Breast epithelium (tissue), 3 donors: ENCODE measurements around the gene ALG8.

Experiments
- CTCF ChIP-seq, 3 donors: fragments of 450-650 bp; IDR thresholded peaks; one replicate each; pipeline ENCODE4 v1.5.1; 2016 to 2017; ENCODE audit warnings: antibody characterized with exemption in 3 of 3, mild to moderate bottlenecking in 3 of 3, moderate library complexity in 3 of 3
- POLR2A ChIP-seq: fragments of 450-650 bp; IDR thresholded peaks from one replicate; pipeline ENCODE4 v1.6.1; 2016; ENCODE audit warnings: antibody characterized with exemption, mild to moderate bottlenecking, moderate library complexity
- POLR2AphosphoS5 ChIP-seq, 3 donors: sonication (generic); formaldehyde crosslinking; IDR thresholded peaks; one replicate each; pipeline ENCODE4 v1.6.1; 2017; ENCODE audit warnings: antibody characterized with exemption in 3 of 3

GRCh38 chr11:78082146-78082545 is 57.3 kb downstream of the ALG8 start:
- no peak for TF ChIP-seq CTCF (IDR thresholded peaks at IDR 0.05)
- no peak for TF ChIP-seq POLR2AphosphoS5 (IDR thresholded peaks at IDR 0.05)
- TF ChIP-seq POLR2A = no peak
